ENCODE measurements around the gene NFYA. TPM values are rescaled to one million over a fixed set of nuclear protein-coding genes. Genes with fewer than 3 reads are reported as not detected.

The NFYA gene
- total RNA-seq, 1 experiment from 2014 or later = 28.1 TPM

GRCh38 chr6:41122373-41122772 is 49.6 kb downstream of the NFYA start:
- Histone ChIP-seq H3K4me3 (no peak overlapping the region), H3K27me3 (no peaks in the 10 kb centered on the region), H3K9me3 (no peaks in the 10 kb centered on the region), H3K36me3 (no peaks in the 10 kb centered on the region)
- no peak for DNase-seq

DNA sequence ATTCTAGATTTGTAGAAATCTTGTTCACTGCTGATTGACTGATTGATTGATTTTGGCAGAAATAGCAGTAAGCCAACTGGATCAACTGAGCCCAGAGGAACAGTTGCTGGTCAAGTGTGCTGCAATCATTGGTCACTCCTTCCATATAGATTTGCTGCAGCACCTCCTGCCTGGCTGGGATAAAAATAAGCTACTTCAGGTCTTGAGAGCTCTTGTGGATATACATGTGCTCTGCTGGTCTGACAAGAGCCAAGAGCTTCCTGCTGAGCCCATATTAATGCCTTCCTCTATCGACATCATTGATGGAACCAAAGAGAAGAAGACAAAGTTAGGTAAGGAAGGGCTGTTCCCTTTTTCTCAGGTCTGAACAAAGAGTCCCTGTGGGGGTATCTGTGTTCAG is 50.1 kb downstream of the NFYA start:
- Histone ChIP-seq H3K36me3 (no peaks in the 10 kb centered on the region), H3K9me3 (no peaks in the 10 kb centered on the region), H3K27me3 (no peaks in the 10 kb centered on the region), H3K4me3 (no peak overlapping the region)
- DNase-seq = no peak

DNA sequence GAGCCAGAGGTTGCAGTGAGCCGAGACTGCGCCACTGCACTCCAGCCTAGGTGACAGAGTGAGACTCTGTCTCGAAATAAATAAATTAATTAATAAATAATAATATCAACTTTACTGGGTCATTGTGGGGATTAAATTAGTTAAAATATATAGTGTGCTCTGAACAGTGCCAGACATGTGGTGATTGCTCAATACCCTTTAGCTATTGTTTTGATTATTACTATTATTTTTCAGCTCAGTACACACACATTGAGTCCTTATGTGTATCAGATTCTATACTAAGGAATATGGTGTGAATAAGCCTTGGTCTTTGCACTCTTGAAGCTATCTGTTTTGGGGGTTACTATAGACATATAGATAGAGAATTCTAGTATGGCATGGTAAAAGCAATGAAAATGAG is 52.5 kb downstream of the NFYA start:
- Histone ChIP-seq H3K4me3 (no peak overlapping the region), H3K9me3 (no peaks in the 10 kb centered on the region), H3K27me3 (no peaks in the 10 kb centered on the region), H3K36me3 (no peaks in the 10 kb centered on the region)
- no peak for DNase-seq

DNA sequence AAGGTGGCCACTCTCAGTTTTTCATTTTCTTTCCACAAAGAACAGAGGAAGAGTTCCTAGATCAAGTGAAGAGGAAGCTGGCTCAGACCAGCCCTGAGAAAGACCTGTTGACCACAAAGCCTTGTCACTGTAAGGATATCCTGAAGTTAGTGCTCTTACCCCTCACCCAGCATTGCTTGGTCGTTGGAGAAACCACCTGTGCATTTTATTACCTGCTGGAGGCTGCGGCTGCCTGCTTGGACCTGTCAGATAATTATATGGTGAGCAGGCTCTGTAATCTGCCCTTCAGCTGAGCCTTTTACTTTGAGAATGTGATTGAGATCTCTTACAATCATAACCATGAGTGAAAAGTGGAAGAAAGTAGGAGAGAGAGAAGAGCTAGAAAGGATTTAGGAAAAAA is 59.5 kb downstream of the NFYA start:
- H3K9me3 ChIP-seq = no peaks in the 10 kb centered on the region
- no peaks in the 10 kb centered on the region for H3K27me3 ChIP-seq
- DNase-seq = no peak

DNA sequence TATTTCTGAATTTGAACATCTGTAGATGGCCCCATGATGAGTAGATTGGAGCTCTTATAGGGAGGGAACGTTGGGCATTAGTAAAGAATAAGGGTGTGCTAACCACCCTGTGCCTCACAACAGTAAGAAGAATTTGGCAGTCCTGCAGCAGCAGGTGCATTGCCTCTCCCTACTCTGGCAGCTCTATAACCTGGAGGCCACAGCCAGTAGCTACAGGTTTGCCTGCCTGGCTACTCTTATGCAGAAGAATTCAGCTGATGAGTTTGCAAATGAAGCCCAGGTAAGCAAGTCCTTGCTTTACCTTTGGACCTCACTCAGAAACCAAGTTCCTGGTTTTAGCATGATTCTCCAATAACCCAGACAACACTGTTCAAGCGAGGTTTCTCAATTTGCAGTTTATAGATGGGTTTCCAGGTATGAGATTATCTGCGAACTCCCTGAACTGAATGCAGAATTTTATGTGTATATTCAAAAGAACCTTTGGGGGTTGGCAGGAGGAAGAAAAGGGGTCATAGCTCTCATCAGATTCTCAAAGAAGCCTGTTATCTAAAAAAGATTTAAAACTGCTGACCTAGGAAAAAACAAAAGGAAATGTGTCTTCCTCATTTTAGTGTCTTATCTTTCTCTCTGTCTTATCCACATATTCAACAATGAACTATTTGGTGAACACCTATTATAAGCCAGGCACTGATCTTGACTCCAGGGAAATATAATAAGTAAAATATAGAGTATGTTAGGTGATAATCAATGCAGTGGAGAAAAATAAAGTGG is 62.5 kb downstream of the NFYA start:
- no peak for DNase-seq
- H3K27me3 ChIP-seq = no peaks in the 10 kb centered on the region
- H3K9me3 ChIP-seq = no peaks in the 10 kb centered on the region
- H3K36me3 ChIP-seq = no peaks in the 10 kb centered on the region
- no peak overlapping the region for H3K4me3 ChIP-seq

More for the DNA sequence above, 59.5 kb downstream of the NFYA start:
- H3K4me3 ChIP-seq = no peak overlapping the region
- no peaks in the 10 kb centered on the region for H3K36me3 ChIP-seq

DNA sequence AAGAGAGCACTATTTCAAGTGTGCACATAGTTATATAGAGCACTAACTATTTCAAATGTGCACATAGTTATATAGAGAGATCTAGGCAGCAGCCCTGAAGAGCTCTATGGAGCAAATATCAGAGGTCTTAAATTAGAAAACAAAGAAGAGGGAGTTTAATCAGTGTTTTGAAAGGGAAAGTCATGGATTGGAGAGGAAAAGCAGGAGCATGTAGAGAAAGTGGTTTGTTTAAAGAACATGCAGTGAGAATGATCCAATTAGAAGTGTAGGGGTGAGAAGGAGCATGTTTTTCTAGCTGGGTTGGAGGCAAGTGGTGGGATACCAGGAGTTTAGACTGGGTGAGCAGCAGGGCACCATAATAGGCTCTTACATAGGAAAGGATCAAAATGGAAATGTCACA is 64.1 kb downstream of the NFYA start:
- Histone ChIP-seq H3K4me3 (no peak overlapping the region), H3K9me3 (no peaks in the 10 kb centered on the region), H3K27me3 (no peaks in the 10 kb centered on the region), H3K36me3 (no peaks in the 10 kb centered on the region)
- DNase-seq = no peak

GRCh38 chr6:41147917-41148316 is 75.1 kb downstream of the NFYA start:
- no peaks in the 10 kb centered on the region for H3K36me3 ChIP-seq
- no peaks in the 10 kb centered on the region for H3K27me3 ChIP-seq
- DNase-seq = no peak
- no peaks in the 10 kb centered on the region for H3K9me3 ChIP-seq
- H3K4me3 ChIP-seq = no peak overlapping the region

Other genes with a start within 250 kb of the NFYA start
- 0.20 TPM in 1 of 2 replicates, not detected in the other for gene UNC5CL, start 33.8 kb upstream of the NFYA start, total RNA-seq (2014; rRNA removed; shearing (Covaris generic); ENCODE audit: low replicate concordance)
- not detected in 2 replicates for gene TSPO2, start 30.5 kb upstream of the NFYA start, total RNA-seq (2014; rRNA removed; shearing (Covaris generic); ENCODE audit: low replicate concordance)
- not detected in 2 replicates for gene APOBEC2, start 19.8 kb upstream of the NFYA start, total RNA-seq (2014; rRNA removed; shearing (Covaris generic); ENCODE audit: low replicate concordance)
- 1.4 and 5.9 TPM in 2 replicates for gene OARD1, start 618 bp upstream of the NFYA start, total RNA-seq (2014; rRNA removed; shearing (Covaris generic); ENCODE audit: low replicate concordance)
- not detected in 2 replicates for gene TREML1, start 81.4 kb downstream of the NFYA start, total RNA-seq (2014; rRNA removed; shearing (Covaris generic); ENCODE audit: low replicate concordance)
- gene TREM2, start 90.1 kb downstream of the NFYA start, total RNA-seq (2014; rRNA removed; shearing (Covaris generic); ENCODE audit: low replicate concordance) = not detected in 2 replicates
- gene TREML2, start 128.2 kb downstream of the NFYA start, total RNA-seq (2014; rRNA removed; shearing (Covaris generic); ENCODE audit: low replicate concordance) = not detected in 2 replicates
- not detected in 2 replicates for gene TREML4, start 155.4 kb downstream of the NFYA start, total RNA-seq (2014; rRNA removed; shearing (Covaris generic); ENCODE audit: low replicate concordance)
- gene TREM1, start 213.7 kb downstream of the NFYA start, total RNA-seq (2014; rRNA removed; shearing (Covaris generic); ENCODE audit: low replicate concordance) = not detected in 2 replicates

Data from MG63 (cell line).